Chondrocyte (in vitro differentiated cells): ENCODE results near the gene LRRC1. TPM values are rescaled to one million over a fixed set of nuclear protein-coding genes. Genes with fewer than 3 reads are reported as not detected.

ENCODE experiments used
- DNase-seq: peaks from one replicate; pipeline ENCODE4 v3.0.0; 2021; ENCODE audit warnings: mixed read lengths, low spot score
- H3K27ac Mint-ChIP-seq: one replicate; pipeline ENCODE4 v1.8.0; 2021; ENCODE audit warnings: mild to moderate bottlenecking, moderate library complexity, mixed read lengths; ENCODE audit not compliant: unreplicated experiment
- H3K27me3 Mint-ChIP-seq: 2 replicates; pipeline ENCODE4 v1.8.0; 2021; ENCODE audit warnings: low read depth, mixed read lengths
- H3K36me3 Mint-ChIP-seq: 2 replicates; pipeline ENCODE4 v1.8.0; 2021; ENCODE audit warnings: low read depth, mixed read lengths
- H3K4me1 Mint-ChIP-seq: 2 replicates; pipeline ENCODE4 v1.8.0; 2021; ENCODE audit warnings: low read depth, mild to moderate bottlenecking, mixed read lengths
- H3K4me3 Mint-ChIP-seq: one replicate; pipeline ENCODE4 v1.8.0; 2021; ENCODE audit warnings: mild to moderate bottlenecking, moderate library complexity, mixed read lengths; ENCODE audit not compliant: unreplicated experiment
- H3K9me3 Mint-ChIP-seq: 2 replicates; pipeline ENCODE4 v1.8.0; 2021; ENCODE audit warnings: low read depth, mixed read lengths
- total RNA-seq: library from RNA; stranded (reverse); gene quantifications from 3 replicates; pipeline ENCODE4 v1.2.1, GENCODE V29; 2021
- TF ChIP-seq, protein P1 (sequence below): fragments of 200-600 bp; sonication (generic); IDR thresholded peaks from 2 replicates; pipeline ENCODE4 v1.5.0; 2021; ENCODE audit warnings: antibody characterized with exemption, mild to moderate bottlenecking, moderate library complexity

Gene LRRC1
- total RNA-seq, 1 donor from 2014 or later, result 10.4 TPM

GRCh38 chr6:53925891-53926290 lies 131.1 kb downstream of the LRRC1 start:
- Mint-ChIP-seq H3K36me3 (peaks cover 9% of the 10 kb centered on the region), H3K27ac (no peak overlapping the region), H3K4me1 (peaks cover 34% of the 10 kb centered on the region), H3K4me3 (no peak overlapping the region), H3K27me3 (no peaks in the 10 kb centered on the region), H3K9me3 (no peaks in the 10 kb centered on the region)
- TF ChIP-seq, protein P1, sequence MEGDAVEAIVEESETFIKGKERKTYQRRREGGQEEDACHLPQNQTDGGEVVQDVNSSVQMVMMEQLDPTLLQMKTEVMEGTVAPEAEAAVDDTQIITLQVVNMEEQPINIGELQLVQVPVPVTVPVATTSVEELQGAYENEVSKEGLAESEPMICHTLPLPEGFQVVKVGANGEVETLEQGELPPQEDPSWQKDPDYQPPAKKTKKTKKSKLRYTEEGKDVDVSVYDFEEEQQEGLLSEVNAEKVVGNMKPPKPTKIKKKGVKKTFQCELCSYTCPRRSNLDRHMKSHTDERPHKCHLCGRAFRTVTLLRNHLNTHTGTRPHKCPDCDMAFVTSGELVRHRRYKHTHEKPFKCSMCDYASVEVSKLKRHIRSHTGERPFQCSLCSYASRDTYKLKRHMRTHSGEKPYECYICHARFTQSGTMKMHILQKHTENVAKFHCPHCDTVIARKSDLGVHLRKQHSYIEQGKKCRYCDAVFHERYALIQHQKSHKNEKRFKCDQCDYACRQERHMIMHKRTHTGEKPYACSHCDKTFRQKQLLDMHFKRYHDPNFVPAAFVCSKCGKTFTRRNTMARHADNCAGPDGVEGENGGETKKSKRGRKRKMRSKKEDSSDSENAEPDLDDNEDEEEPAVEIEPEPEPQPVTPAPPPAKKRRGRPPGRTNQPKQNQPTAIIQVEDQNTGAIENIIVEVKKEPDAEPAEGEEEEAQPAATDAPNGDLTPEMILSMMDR, result no peak
- DNase-seq, result no peak

DNA sequence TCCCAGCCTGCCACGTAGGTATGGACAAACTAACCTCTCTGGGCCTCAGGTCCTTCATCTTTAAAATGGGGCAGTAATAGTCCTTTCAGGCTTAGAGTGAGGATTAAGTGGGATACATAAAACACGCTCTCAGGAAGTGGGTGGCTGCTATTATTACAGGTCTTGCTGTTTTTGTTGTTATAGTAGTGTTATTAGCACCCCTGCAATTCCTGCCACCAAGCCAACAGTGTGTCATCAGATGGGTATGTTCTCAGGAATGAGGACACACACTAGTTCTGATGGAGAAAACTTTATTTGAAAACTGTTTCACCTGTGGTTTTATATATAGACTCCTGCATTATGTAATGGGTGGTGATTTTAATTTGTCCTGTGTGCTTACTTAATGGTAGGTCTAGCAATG lies 131.7 kb downstream of the LRRC1 start:
- no peak for DNase-seq

DNA sequence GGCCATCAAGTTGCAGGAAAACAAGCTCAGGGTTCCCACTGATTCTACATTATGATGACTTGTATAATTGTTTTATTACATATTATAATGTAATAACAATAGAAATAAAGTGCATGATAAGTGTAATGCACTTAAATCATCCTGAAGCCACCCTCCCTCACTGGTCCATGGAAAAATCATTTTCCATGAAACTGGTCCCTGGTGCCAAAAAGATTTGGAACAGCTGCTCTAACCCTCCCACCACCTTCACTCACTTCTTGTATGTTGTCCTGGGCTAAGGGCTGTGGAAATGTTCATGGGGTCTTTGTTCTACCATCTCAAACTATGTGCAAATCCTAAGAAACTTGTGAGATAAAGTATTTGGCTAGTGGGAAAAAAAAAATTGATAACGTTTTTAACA lies 133.8 kb downstream of the LRRC1 start:
- Mint-ChIP-seq H3K27me3 (no peaks in the 10 kb centered on the region), H3K9me3 (no peaks in the 10 kb centered on the region), H3K4me1 (peaks cover 16% of the 10 kb centered on the region)

More for the DNA sequence above, 131.7 kb downstream of the LRRC1 start:
- Mint-ChIP-seq H3K27me3 (no peaks in the 10 kb centered on the region), H3K9me3 (no peaks in the 10 kb centered on the region), H3K27ac (no peak overlapping the region), H3K4me1 (peaks cover 34% of the 10 kb centered on the region), H3K36me3 (peaks cover 5% of the 10 kb centered on the region), H3K4me3 (no peak overlapping the region)
- TF ChIP-seq, protein P1, result no peak

DNA sequence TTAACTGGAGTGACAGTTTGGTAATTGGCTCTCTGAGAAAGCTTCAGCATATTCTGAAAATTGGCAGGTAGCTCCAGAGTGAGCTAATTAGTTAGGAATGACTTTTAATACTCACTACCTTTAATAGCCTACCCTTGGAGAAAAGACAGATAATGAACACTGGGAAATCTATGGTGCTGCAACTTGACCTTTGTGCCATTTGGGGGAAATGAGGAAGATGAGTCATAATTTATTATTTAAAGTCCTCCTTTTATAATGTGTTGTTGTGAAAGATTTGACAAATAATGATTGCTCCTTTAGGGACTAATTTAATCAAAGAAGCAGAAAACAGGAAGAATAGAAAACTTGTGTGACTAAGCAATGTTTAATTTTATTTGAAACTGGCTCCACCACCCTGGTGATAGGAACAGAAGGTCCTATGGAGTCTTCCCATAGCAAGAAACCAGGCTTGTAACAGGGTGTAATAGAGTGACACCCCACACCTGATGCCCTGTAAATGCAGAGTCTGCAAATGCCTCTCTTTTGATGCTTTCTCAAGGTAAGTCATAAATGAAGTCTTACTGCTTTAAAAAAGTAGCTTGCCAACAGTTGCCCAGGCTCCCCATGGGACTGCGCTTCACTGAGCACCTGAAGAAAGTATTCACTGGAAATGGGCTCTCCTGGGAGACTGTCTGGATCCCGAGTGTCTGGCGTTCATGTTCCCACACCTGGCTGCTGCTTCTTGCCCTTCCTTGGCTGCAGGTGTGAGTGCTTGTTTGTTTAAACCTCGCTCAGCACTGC lies 134.4 kb downstream of the LRRC1 start:
- Mint-ChIP-seq H3K27me3 (no peaks in the 10 kb centered on the region), H3K27ac (no peak overlapping the region), H3K4me1 (peaks cover 16% of the 10 kb centered on the region), H3K4me3 (no peak overlapping the region), H3K9me3 (no peaks in the 10 kb centered on the region), H3K36me3 (peaks cover 6% of the 10 kb centered on the region)
- DNase-seq, result no peak
- TF ChIP-seq, protein P1, result no peak

More for the DNA sequence above, 133.8 kb downstream of the LRRC1 start:
- H3K36me3 Mint-ChIP-seq, result peaks cover 6% of the 10 kb centered on the region
- H3K27ac Mint-ChIP-seq, result no peak overlapping the region
- no peak overlapping the region for H3K4me3 Mint-ChIP-seq
- DNase-seq, result no peak
- TF ChIP-seq, protein P1, result no peak

GRCh38 chr6:53929821-53930120 lies 135.0 kb downstream of the LRRC1 start:
- H3K4me1 Mint-ChIP-seq, result peaks cover 16% of the 10 kb centered on the region
- H3K9me3 Mint-ChIP-seq, result no peaks in the 10 kb centered on the region
- H3K27me3 Mint-ChIP-seq, result no peaks in the 10 kb centered on the region
- no peak overlapping the region for H3K4me3 Mint-ChIP-seq
- H3K27ac Mint-ChIP-seq, result no peak overlapping the region
- DNase-seq, result no peak
- peaks cover 6% of the 10 kb centered on the region for H3K36me3 Mint-ChIP-seq
- TF ChIP-seq, protein P1, result no peak
